Endothelial cell of umbilical vein (primary cell): ENCODE measurements around the gene TMEM182.

Experiments used
- CTCF ChIP-seq, 2 donors: IDR thresholded peaks; 1 replicate in 1 of 2; 2 replicates in 1 of 2; pipeline ENCODE4 v1.5.1; 2011; ENCODE audit warnings: low read length in 2 of 2, mild to moderate bottlenecking in 2 of 2, moderate library complexity in 2 of 2, control low read depth in 1 of 2, inconsistent platforms in 1 of 2, low read depth in 1 of 2; ENCODE audit not compliant: insufficient read depth in 1 of 2; ENCODE audit errors: extremely low read depth in 1 of 2
- TF ChIP-seq, protein P1 (sequence below): IDR thresholded peaks from 2 replicates; pipeline ENCODE4 v1.6.1; 2011; ENCODE audit not compliant: insufficient read depth, insufficient read length

DNA sequence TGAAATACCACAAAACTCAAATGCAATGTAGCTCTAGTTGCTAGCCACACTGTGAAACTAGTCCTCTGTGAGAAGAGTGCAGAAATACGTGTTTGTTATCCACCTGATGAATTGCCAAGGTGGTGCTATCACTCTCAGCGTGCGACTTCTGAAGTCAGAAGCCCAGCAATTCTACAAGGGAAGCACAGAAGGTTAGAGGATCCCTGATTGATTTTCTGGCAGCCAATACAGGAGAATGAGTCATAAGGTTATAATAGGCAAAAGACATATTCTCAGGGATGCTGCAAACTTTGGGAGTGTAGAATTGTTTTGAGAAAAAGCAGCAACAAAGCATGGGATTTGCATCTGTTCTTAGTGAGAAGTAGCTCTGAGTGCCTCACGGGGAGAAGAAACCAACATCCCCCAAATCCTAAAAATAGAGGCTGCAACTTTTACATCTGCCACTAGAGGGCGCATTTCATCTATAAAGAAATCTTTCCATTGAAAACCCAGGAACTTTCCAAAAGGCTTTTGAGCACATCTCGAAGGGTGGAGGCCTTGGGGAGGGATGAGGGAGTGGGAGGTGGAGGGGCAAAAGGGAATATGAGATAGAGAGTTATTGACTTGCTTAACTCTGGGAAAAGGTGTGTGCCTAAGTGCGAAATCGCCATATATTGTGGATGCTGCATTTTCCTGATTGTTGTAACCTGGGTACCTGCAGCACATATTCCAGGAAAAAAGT, 78.0 kb downstream of the TMEM182 start:
- peak; percentile 64 to 79 for TF ChIP-seq CTCF (IDR thresholded peaks at IDR 0.05; ENCODE audit: extremely low read depth in 1 of 2, insufficient read depth in 1 of 2, low read depth in 1 of 2, low read length in 2 of 2)
- TF ChIP-seq, protein P1, sequence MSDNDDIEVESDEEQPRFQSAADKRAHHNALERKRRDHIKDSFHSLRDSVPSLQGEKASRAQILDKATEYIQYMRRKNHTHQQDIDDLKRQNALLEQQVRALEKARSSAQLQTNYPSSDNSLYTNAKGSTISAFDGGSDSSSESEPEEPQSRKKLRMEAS, result no peak
